IPS-15b (cell line): ENCODE results near the gene RAD51B.
"Not testable (repeated sequence)": the region's sequence is repeated elsewhere in the genome, so short reads cannot be mapped to it uniquely, and the experiment has no call there.

Source experiments
- H3K27me3 ChIP-seq: one replicate; pipeline ENCODE4 v1.6.1; 2013; ENCODE audit warnings: low read length; ENCODE audit not compliant: control insufficient read depth, insufficient read depth
- H3K36me3 ChIP-seq: one replicate; pipeline ENCODE4 v1.6.1; 2013; ENCODE audit warnings: low read length; ENCODE audit not compliant: control insufficient read depth, insufficient read depth
- H3K4me1 ChIP-seq: one replicate; pipeline ENCODE4 v1.6.1; 2013; ENCODE audit warnings: mild to moderate bottlenecking, low read length; ENCODE audit not compliant: control insufficient read depth, insufficient read depth
- H3K4me3 ChIP-seq: one replicate; pipeline ENCODE4 v1.5.1; 2013; ENCODE audit warnings: low read depth, low read length
- H3K9ac ChIP-seq: one replicate; pipeline ENCODE4 v1.6.1; 2013; ENCODE audit warnings: low read depth, mild to moderate bottlenecking, low read length
- H3K9me3 ChIP-seq: one replicate; pipeline ENCODE4 v1.6.1; 2013; ENCODE audit warnings: mild to moderate bottlenecking, low read length; ENCODE audit not compliant: control insufficient read depth, insufficient read depth

RAD51B gene

DNA sequence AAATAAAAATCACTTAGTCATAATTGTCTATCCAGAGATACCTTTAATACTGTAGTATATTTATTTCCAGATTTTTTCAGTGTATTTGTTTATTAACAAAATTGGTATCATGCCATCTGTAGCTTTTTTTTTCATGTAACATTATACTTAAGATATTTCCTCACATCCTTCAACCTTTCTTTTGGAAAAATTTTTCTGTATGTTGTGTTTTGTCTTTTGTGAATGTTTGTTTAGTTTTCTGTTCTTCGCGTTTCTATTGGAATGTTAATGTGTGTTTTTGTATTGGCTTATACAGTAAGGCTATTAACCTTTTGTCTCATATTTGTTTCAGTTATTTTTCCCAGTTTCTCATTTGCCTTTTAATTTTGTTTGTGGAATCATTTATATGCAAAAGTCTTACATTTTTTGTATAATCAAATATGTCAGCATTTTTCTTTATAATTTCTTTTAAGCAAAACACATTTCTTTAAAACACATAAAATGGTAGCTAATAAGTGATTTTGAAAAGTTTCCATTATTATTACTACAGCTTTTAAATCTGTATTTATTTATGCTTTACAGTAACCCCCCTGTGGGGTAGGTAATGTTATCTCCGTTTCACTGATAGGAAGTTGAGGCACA, 433.7 kb downstream of the RAD51B start:
- H3K4me1 ChIP-seq, result peaks cover 35% of the 10 kb centered on the region
- H3K4me3 ChIP-seq, result no peak overlapping the region
- no peaks in the 10 kb centered on the region for H3K36me3 ChIP-seq

DNA sequence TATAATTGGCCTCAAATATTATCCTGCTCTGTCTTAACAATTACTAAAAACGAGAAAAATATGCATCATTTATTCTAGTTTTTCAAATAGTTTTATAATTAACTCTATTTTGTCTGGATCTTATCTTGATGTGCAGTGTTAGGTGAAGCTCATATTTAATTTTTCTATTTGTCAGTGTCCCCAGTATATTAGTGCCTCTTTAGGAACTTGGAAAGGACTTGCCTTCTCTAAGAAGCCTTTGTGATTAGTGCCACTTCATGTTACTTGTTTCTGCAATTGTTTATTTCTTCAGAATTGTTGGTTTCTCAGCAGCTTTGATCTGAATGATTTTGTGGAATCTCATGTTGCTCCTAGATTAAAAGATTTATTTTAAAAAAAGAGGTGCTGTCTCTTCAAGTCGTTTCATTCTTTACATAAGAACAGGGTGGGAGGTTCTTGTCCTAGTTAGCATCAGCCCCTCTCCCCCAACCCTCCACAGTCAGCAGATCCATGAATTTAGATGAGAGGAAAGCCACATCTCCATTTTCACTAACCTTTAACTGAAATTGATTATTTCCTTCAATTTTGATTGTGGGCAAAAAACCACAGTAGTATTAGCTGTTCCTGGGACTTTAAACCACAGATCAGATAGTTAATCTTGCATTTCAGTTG, 434.4 kb downstream of the RAD51B start:
- Histone ChIP-seq H3K9me3 (no peaks in the 10 kb centered on the region), H3K9ac (no peak overlapping the region), H3K4me1 (peaks cover 34% of the 10 kb centered on the region), H3K27me3 (no peaks in the 10 kb centered on the region), H3K4me3 (no peak overlapping the region), H3K36me3 (no peaks in the 10 kb centered on the region)

More for the DNA sequence above, 433.7 kb downstream of the RAD51B start:
- Histone ChIP-seq H3K9ac (no peak overlapping the region), H3K9me3 (no peaks in the 10 kb centered on the region), H3K27me3 (no peaks in the 10 kb centered on the region)

DNA sequence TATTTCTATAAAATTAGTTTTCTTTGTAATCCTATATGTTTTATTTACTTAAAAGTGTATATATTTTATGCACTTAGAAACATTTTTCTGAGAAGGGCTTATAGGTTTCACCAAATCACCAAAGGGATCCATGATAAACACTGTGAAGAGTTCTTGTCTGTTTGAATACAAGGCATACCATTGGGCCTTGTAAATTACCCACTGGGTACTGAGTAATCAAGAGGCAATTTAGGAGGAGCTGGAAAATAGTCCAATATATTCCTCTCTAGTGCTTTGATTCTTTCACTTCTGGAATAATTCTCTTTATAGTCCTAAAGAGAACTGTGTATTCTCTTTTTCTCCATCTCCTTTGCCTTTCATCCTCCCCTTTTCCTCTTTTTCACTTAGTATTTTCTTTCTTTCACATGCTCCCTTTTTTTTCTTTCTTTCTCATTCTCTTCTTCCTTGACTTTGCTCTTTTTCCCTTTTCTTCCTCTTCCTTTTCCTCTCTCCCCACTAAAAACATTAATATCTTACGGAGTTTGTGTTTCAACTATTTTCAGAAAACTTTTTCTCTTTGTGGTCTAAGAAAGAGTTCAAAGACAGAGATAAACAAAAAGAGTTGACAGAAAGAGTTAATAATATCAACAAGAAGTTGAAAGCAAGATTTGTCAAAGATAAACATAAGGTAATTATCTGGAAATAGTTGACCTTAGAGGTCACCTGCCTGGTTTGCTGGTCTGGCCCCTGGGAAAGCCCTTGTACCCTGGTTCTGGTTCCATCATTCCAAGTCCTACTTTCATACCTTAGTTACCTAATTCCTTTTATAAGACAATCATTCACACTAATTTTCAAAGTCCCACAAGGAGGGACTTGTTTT, 435.3 kb downstream of the RAD51B start:
- H3K4me3 ChIP-seq, result no peak overlapping the region
- peaks cover 37% of the 10 kb centered on the region for H3K4me1 ChIP-seq
- H3K9me3 ChIP-seq, result no peaks in the 10 kb centered on the region
- no peaks in the 10 kb centered on the region for H3K27me3 ChIP-seq
- no peak overlapping the region for H3K9ac ChIP-seq
- H3K36me3 ChIP-seq, result no peaks in the 10 kb centered on the region

DNA sequence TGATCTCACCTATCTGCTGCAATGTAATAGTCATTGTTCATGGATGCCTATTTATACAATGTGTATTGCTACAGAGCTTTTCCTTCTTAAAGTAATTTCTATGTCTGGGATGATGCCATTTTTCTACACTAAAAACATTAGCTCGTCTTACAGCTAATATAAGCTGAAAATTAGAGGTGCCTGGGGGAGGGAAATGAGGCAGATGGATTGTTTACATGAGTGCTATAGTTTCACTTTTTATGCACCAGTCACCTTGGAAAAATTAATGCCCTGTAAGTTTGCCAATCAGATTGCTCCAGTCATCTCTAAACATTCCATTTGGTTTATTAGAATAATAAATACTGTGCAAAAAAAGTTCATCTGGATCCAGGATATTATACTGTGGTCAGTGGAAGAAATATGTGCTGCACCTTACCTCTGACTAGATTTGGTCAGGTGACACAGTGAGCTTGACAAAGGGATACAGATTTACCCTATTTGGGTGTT, 436.2 kb downstream of the RAD51B start:
- Histone ChIP-seq H3K4me3 (no peak overlapping the region), H3K4me1 (peaks cover 45% of the 10 kb centered on the region), H3K36me3 (no peaks in the 10 kb centered on the region), H3K27me3 (no peaks in the 10 kb centered on the region), H3K9me3 (no peaks in the 10 kb centered on the region), H3K9ac (no peak overlapping the region)

DNA sequence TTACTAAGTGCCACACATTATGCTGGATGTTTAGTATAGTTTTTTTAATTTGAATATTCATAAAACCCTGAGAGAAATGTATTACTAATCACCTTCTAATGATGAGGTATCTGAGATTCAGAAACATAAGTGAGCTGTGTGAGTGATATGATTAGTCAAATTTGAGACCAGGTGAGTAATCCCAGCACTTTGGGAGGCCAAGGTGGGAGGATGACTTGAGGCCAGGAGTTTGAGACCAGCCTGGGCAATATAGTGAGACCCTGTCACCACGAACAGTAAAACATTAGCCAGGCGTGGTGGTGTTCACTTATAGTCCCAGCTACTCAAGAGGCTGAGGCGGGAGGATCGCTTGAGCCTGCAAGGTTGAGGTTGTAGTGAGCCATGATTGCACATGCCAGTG, 438.4 kb downstream of the RAD51B start:
- no peak overlapping the region for H3K4me3 ChIP-seq
- H3K9me3 ChIP-seq, result no peaks in the 10 kb centered on the region
- H3K36me3 ChIP-seq, result no peaks in the 10 kb centered on the region
- H3K27me3 ChIP-seq, result no peaks in the 10 kb centered on the region
- peaks cover 55% of the 10 kb centered on the region for H3K4me1 ChIP-seq
- no peak overlapping the region for H3K9ac ChIP-seq

DNA sequence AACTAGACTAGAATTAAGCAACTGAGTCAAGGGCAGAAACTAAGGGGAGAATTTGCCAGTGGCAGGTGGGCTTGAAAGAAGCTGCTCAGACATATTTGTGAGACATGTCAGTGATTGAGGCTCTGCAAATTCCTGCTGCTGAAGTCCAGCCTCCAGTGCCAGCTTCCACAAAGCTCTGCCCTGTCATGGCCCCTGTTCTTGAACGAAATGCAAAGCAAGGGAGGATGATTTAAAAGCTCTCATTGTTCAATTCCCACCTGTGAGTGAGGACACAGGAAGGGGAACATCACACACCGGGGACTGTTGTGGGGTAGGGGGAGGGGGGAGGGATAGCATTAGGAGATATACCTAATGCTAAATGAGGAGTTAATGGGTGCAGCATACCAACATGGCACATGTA, 439.4 kb downstream of the RAD51B start:
- not testable (repeated sequence) for H3K9me3 ChIP-seq, H3K4me3 ChIP-seq, H3K9ac ChIP-seq, H3K27me3 ChIP-seq, H3K36me3 ChIP-seq
- H3K4me1 ChIP-seq, result peaks cover 56% of the 10 kb centered on the region

DNA sequence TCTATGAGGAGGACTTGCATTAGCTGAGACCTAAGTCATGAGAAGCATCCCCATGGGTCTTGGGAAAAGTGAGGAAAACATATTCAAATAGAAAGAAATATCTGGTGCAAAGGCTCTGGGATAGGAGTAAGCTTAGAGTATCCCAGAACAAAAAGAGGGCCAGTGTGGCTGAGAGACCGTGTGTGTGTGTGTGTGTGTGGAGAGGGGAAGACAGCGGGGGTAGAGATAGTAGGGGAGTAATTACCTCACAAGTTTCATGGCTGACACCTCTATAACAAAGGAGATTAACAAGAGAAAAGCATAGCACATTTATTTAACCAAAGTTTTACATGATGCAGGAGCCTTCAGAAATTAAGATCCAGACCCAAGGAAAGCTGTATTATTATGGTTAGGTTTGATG, 440.5 kb downstream of the RAD51B start:
- no peak overlapping the region for H3K4me3 ChIP-seq
- peaks cover 49% of the 10 kb centered on the region for H3K4me1 ChIP-seq
- no peaks in the 10 kb centered on the region for H3K36me3 ChIP-seq
- no peaks in the 10 kb centered on the region for H3K9me3 ChIP-seq
- no peak overlapping the region for H3K9ac ChIP-seq
- no peaks in the 10 kb centered on the region for H3K27me3 ChIP-seq

DNA sequence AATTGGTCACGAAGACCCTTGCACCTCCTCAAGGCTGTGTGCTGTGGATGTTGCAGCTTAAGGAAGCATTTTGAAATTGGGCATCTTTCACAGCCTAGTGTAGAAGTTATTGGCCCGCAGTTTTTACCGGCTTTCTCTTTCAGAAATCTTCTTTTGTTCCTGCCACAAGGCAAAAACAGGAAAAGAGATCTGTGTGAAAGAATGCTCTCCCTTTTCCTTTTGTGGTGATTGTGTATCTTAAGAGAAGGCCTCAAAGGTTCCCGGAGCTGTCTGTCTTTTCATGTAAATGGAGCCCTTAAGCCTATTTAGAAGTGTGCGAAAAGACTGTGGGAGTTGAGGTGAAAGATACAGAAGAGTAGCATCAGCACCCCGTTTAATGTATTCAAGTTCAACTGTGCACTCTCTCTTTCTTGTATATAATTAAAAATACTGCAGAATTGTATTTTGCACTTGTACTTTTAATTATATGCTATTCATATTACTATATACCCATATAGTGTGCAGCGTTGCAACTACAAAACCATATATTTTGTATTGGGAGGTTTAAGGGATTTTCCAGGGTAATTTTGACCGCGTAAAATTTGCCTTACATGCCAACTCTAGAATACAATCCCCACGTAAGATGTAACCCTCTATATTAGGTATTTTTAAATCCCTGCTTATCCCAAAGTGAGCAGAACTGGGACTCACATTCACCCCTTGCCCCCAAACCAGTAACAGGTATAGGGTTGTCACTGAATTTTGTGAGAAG, 441.7 kb downstream of the RAD51B start:
- H3K9me3 ChIP-seq, result no peaks in the 10 kb centered on the region
- peaks cover 47% of the 10 kb centered on the region for H3K4me1 ChIP-seq
- no peaks in the 10 kb centered on the region for H3K27me3 ChIP-seq
- no peaks in the 10 kb centered on the region for H3K36me3 ChIP-seq
- H3K9ac ChIP-seq, result no peak overlapping the region
- no peak overlapping the region for H3K4me3 ChIP-seq

DNA sequence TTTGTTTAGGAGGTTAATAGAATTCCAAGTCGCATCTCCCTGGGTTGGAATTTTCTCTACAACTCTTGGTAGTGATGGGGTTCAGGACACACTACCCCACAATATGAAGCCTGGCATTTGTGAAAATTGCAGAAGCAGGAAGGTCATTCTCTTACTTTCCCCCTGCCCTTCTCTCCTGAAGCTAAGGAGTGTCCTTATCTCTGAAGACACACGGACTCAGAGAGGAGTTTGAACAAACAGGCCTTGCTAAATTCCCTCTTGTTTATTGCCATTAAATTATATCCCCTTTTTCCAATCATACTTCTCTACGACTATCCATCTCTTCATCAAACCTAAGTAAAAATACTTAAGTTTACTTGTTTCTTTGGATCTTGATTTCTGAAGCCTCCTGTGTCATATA, 443.0 kb downstream of the RAD51B start:
- no peaks in the 10 kb centered on the region for H3K36me3 ChIP-seq
- H3K9me3 ChIP-seq, result no peaks in the 10 kb centered on the region
- no peak overlapping the region for H3K9ac ChIP-seq
- peaks cover 47% of the 10 kb centered on the region for H3K4me1 ChIP-seq
- H3K27me3 ChIP-seq, result no peaks in the 10 kb centered on the region
- H3K4me3 ChIP-seq, result no peak overlapping the region

DNA sequence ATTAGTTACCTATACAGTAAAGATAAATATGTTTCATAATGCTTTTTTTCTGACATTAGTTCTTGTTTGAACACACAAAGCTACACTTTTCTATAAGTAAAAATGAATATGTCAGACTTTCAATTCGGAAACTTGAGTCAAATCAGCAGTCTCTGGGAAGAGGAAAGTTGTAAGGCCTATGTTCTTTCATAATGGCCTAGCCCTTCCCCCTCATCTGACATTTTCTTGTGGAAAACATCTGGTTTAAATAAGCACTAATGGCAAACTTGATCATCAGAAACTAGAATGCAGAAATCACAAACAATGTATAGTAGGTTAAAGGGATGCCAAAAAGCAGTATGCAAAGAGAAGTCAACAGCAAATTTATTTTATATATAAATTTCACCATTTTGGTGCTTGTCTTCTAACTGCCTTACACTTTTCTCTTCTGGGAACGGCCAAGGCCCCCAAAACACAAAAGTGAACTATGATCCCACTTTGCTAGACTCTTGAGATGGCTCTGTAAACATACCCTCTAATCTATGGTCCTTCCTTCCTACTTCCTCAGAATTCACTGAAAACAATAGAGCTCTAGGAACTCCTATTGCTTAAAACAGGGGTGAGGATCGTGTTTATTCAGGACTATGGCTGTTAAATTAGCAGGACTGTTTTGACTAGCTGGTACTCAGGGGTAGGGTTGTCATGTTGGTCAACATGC, 444.1 kb downstream of the RAD51B start:
- no peaks in the 10 kb centered on the region for H3K36me3 ChIP-seq
- H3K27me3 ChIP-seq, result no peaks in the 10 kb centered on the region
- no peak overlapping the region for H3K4me3 ChIP-seq
- no peaks in the 10 kb centered on the region for H3K9me3 ChIP-seq
- H3K9ac ChIP-seq, result no peak overlapping the region
- H3K4me1 ChIP-seq, result peaks cover 46% of the 10 kb centered on the region

DNA sequence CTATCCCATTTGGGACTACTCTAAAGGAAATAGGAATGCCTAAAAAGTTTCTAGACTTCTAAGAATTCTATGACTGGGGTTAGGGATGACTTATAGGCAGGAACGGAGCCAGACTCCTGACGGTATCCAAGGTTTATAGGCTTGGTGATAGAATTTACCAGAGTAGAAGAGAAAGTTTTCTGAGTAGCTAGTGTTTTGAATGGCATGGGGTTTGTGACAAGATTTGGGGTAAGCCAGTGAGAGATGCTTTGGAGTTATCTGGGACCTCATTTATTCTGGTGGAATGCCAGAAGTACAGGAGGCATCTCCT, 444.6 kb downstream of the RAD51B start:
- no peak overlapping the region for H3K9ac ChIP-seq
- no peaks in the 10 kb centered on the region for H3K9me3 ChIP-seq
- peaks cover 46% of the 10 kb centered on the region for H3K4me1 ChIP-seq
- no peak overlapping the region for H3K4me3 ChIP-seq
- H3K27me3 ChIP-seq, result no peaks in the 10 kb centered on the region
- no peaks in the 10 kb centered on the region for H3K36me3 ChIP-seq
